HepG2 (cell line): ENCODE data around the gene PRR14. TPM values are rescaled to one million over a fixed set of nuclear protein-coding genes. Genes with fewer than 3 reads are reported as not detected.

Source experiments
- ELF3 ChIP-seq: IDR thresholded peaks from 2 replicates; pipeline ENCODE4 v1.6.1; 2016; ENCODE audit warnings: missing genetic modification reagents, missing compliant biosample characterization
- FOXK1 ChIP-seq: sonication (generic); formaldehyde crosslinking; IDR thresholded peaks from 2 replicates; pipeline ENCODE4 v1.4.0; 2020; ENCODE audit warnings: low read depth, missing genetic modification reagents, borderline replicate concordance
- HES4 ChIP-seq: sonication (generic); formaldehyde crosslinking; IDR thresholded peaks from 2 replicates; pipeline ENCODE4 v1.9.0; 2021; ENCODE audit warnings: mild to moderate bottlenecking, missing genetic modification reagents, borderline replicate concordance
- KDM1A ChIP-seq: IDR thresholded peaks from 2 replicates; pipeline ENCODE4 v1.6.1; 2016; ENCODE audit warnings: missing compliant biosample characterization
- ZBTB3 ChIP-seq: sonication (generic); formaldehyde crosslinking; IDR thresholded peaks from 2 replicates; pipeline ENCODE4 v1.4.0; 2020; ENCODE audit warnings: low read depth, mild to moderate bottlenecking, moderate library complexity, missing genetic modification reagents, borderline replicate concordance
- ZBTB42 ChIP-seq: sonication (generic); formaldehyde crosslinking; IDR thresholded peaks from 2 replicates; pipeline ENCODE4 v1.5.0; 2020; ENCODE audit warnings: mild to moderate bottlenecking, missing genetic modification reagents
- ZNF33A ChIP-seq: sonication (generic); formaldehyde crosslinking; IDR thresholded peaks from 2 replicates; pipeline ENCODE4 v1.5.1; 2020; ENCODE audit warnings: missing genetic modification reagents, mild to moderate bottlenecking, moderate library complexity, borderline replicate concordance
- polyA plus RNA-seq, 8 experiments: library from polyadenylated mRNA; depleted of rRNA in 3 of 8; stranded (reverse) in 7 of 8; unstranded in 1 of 8; fragments of >200 nt; fragmentation: Illumina TruSeq in 4 of 8; extraction: Trizol in 4 of 8; gene quantifications; 2 replicates each; pipeline versions ENCODE4 v1.2.1 to v1.2.3, GENCODE V29; 2011 to 2016; ENCODE audit warnings: low read depth in 4 of 8, missing spikeins in 1 of 8, mixed read lengths in 1 of 8; ENCODE audit not compliant: insufficient read depth in 1 of 8
- total RNA-seq, 5 experiments: library from RNA; depleted of rRNA; stranded (reverse); fragments of >200 nt; fragmentation: Illumina TruSeq; extraction: Trizol; gene quantifications; 2 replicates each; pipeline ENCODE4 v1.2.3, GENCODE V29; 2016; ENCODE audit warnings: low read depth in 1 of 5
- TF ChIP-seq, protein P1 (sequence below): sonication (generic); formaldehyde crosslinking; IDR thresholded peaks from 2 replicates; pipeline ENCODE4 v1.5.1; 2020; ENCODE audit warnings: mild to moderate bottlenecking, missing genetic modification reagents, moderate library complexity
- TF ChIP-seq, protein P2 (sequence below): sonication (generic); formaldehyde crosslinking; conservative IDR thresholded peaks from 2 replicates; pipeline ENCODE4 v1.8.1; 2023; ENCODE audit warnings: missing genetic modification reagents
- TF ChIP-seq, protein P3 (sequence below): sonication (generic); formaldehyde crosslinking; IDR thresholded peaks from 2 replicates; pipeline ENCODE4 v1.4.0; 2020; ENCODE audit warnings: missing genetic modification reagents

The PRR14 gene
- total and polyA plus RNA-seq, 2 of the 13 experiments (the other 11 are each of a cell fraction or from before 2014, with no cell fraction given): 8.4 to 11.0 TPM

- TF ChIP-seq ZNF33A (CRISPR knock-in tag) (no peak), FOXK1 (CRISPR knock-in tag) (no peak), ELF3 (CRISPR knock-in tag) (peak; percentile 10; the same call in 1 of the 2 replicates), ZBTB42 (CRISPR knock-in tag) (0 out of 2 replicates have a peak, but pooled peaks have one; percentile 17), ZBTB3 (peak; percentile 28; the same call in 1 of the 2 replicates), HES4 (peak; percentile 61; the same call in 1 of the 2 replicates), KDM1A (CRISPR knock-in tag) (no peak)
- TF ChIP-seq, protein P1, sequence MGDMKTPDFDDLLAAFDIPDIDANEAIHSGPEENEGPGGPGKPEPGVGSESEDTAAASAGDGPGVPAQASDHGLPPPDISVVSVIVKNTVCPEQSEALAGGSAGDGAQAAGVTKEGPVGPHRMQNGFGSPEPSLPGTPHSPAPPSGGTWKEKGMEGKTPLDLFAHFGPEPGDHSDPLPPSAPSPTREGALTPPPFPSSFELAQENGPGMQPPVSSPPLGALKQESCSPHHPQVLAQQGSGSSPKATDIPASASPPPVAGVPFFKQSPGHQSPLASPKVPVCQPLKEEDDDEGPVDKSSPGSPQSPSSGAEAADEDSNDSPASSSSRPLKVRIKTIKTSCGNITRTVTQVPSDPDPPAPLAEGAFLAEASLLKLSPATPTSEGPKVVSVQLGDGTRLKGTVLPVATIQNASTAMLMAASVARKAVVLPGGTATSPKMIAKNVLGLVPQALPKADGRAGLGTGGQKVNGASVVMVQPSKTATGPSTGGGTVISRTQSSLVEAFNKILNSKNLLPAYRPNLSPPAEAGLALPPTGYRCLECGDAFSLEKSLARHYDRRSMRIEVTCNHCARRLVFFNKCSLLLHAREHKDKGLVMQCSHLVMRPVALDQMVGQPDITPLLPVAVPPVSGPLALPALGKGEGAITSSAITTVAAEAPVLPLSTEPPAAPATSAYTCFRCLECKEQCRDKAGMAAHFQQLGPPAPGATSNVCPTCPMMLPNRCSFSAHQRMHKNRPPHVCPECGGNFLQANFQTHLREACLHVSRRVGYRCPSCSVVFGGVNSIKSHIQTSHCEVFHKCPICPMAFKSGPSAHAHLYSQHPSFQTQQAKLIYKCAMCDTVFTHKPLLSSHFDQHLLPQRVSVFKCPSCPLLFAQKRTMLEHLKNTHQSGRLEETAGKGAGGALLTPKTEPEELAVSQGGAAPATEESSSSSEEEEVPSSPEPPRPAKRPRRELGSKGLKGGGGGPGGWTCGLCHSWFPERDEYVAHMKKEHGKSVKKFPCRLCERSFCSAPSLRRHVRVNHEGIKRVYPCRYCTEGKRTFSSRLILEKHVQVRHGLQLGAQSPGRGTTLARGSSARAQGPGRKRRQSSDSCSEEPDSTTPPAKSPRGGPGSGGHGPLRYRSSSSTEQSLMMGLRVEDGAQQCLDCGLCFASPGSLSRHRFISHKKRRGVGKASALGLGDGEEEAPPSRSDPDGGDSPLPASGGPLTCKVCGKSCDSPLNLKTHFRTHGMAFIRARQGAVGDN: peak; percentile 54
- TF ChIP-seq, protein P2, sequence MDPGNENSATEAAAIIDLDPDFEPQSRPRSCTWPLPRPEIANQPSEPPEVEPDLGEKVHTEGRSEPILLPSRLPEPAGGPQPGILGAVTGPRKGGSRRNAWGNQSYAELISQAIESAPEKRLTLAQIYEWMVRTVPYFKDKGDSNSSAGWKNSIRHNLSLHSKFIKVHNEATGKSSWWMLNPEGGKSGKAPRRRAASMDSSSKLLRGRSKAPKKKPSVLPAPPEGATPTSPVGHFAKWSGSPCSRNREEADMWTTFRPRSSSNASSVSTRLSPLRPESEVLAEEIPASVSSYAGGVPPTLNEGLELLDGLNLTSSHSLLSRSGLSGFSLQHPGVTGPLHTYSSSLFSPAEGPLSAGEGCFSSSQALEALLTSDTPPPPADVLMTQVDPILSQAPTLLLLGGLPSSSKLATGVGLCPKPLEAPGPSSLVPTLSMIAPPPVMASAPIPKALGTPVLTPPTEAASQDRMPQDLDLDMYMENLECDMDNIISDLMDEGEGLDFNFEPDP (CRISPR knock-in tag): no peak
- TF ChIP-seq, protein P3, sequence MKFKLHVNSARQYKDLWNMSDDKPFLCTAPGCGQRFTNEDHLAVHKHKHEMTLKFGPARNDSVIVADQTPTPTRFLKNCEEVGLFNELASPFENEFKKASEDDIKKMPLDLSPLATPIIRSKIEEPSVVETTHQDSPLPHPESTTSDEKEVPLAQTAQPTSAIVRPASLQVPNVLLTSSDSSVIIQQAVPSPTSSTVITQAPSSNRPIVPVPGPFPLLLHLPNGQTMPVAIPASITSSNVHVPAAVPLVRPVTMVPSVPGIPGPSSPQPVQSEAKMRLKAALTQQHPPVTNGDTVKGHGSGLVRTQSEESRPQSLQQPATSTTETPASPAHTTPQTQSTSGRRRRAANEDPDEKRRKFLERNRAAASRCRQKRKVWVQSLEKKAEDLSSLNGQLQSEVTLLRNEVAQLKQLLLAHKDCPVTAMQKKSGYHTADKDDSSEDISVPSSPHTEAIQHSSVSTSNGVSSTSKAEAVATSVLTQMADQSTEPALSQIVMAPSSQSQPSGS: peak; percentile 31; the same call in 1 of the 2 replicates
Observed at GRCh38 chr16:30651124-30652004, 604 bp downstream of the PRR14 start (continued).
